ENCODE data around the gene MDH1B. TPM values are rescaled to one million over a fixed set of nuclear protein-coding genes. Genes with fewer than 3 reads are reported as not detected.
A peak's percentile ranks its signal among the peaks of the same experiment; 100 is the strongest.

Gene MDH1B
- total and polyA plus RNA-seq, 8 donors = 0.52 to 7.4 (median 4.7) TPM

DNA sequence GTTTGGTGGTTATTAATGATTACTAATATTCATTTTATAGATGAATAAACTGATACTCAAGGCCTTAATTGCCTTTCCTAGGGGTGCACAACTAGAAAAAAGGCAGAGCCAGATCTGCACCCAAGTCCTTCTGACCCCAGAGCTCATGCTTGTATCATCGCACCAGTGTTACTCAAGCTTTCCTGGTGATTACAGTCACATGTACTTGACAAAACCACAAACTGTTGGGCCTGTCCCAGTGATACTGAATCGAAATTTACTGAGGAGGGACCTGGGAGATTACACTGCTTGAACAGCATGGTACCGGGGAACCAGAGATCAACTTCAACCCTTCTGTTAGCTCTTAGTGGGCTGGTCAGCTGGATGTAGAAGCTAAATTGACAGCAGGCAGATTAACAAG is 34.0 kb upstream of the MDH1B start:
- DNase-seq (no peak), ATAC-seq (peak; percentile 52)
- peaks cover 0 to 36% of the 10 kb centered on the region in 2 donors for H3K4me1 ChIP-seq
- no peak overlapping the region for H3K4me3 ChIP-seq
- TF ChIP-seq, protein P1, sequence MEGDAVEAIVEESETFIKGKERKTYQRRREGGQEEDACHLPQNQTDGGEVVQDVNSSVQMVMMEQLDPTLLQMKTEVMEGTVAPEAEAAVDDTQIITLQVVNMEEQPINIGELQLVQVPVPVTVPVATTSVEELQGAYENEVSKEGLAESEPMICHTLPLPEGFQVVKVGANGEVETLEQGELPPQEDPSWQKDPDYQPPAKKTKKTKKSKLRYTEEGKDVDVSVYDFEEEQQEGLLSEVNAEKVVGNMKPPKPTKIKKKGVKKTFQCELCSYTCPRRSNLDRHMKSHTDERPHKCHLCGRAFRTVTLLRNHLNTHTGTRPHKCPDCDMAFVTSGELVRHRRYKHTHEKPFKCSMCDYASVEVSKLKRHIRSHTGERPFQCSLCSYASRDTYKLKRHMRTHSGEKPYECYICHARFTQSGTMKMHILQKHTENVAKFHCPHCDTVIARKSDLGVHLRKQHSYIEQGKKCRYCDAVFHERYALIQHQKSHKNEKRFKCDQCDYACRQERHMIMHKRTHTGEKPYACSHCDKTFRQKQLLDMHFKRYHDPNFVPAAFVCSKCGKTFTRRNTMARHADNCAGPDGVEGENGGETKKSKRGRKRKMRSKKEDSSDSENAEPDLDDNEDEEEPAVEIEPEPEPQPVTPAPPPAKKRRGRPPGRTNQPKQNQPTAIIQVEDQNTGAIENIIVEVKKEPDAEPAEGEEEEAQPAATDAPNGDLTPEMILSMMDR (IDR thresholded peaks at IDR 0.05) = no peak
- intact Hi-C loops (cut with DNase I) = no loop called here
- peak overlapping the region in 1 of 2 donors; percentile 40 for H3K27ac ChIP-seq
- H3K27me3 ChIP-seq = no peaks in the 10 kb centered on the region
- H3K9me3 ChIP-seq = no peaks in the 10 kb centered on the region
- H3K36me3 ChIP-seq = peaks cover 0 to 9% of the 10 kb centered on the region in 2 donors

DNA sequence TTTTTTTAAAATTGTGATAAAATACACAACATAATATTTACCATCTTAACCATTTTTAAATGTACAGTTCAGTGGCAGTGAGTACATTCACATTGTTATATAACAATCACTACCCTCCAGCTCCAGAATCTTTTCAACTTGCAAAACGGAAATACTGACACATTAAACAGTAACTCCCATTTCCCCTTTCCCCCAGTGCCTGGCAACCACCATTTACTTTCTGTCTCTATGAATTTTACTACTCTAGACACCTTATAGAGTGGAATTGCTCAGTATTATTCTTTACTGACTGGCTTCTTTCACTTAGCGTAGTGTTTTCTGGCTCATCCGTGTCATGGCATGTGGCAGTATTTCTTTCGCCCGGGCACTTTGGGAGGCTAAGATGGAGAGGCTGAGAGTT is 32.9 kb upstream of the MDH1B start:
- intact Hi-C loops (cut with DNase I) = no loop called here
- ATAC-seq = peak; percentile 35
- no peak overlapping the region for H3K4me3 ChIP-seq
- TF ChIP-seq, protein P1 (IDR thresholded peaks at IDR 0.05) = no peak
- no peaks in the 10 kb centered on the region for H3K9me3 ChIP-seq
- H3K36me3 ChIP-seq = peaks cover 0 to 9% of the 10 kb centered on the region in 2 donors
- H3K27ac ChIP-seq = peak overlapping the region in 1 of 2 donors; percentile 65
- peaks cover 0 to 36% of the 10 kb centered on the region in 2 donors for H3K4me1 ChIP-seq
- H3K27me3 ChIP-seq = no peaks in the 10 kb centered on the region
- DNase-seq = peak in 1 of 4 donors; percentile 11

DNA sequence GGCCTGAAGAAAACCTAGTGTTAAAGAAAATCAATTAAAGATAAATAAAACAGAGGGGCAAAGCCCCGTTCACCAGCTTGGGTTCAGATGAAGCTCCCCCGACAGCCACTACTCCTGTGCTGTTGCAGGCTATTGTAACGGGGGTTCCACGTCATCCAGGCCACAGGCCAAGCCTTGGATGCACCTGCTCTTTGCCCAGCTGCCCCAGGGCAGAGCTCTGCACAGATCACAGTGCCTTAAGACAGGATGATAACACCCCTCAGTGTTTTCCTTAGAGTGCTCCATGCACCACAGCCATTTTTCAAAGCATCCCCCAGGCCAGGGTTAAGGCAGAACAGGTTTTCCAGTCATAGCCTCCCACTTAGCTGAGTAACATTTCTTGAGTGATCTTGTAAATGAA is 32.2 kb upstream of the MDH1B start:
- Histone ChIP-seq H3K4me1 (peaks cover 0 to 36% of the 10 kb centered on the region in 2 donors), H3K27me3 (no peaks in the 10 kb centered on the region), H3K27ac (peak overlapping the region in 1 of 2 donors; percentile 65), H3K9me3 (no peaks in the 10 kb centered on the region), H3K36me3 (peaks cover 0 to 15% of the 10 kb centered on the region in 2 donors), H3K4me3 (no peak overlapping the region)
- intact Hi-C loops (cut with DNase I) = no loop called here
- ATAC-seq (no peak), DNase-seq (no peak)
- TF ChIP-seq, protein P1 (IDR thresholded peaks at IDR 0.05) = no peak

DNA sequence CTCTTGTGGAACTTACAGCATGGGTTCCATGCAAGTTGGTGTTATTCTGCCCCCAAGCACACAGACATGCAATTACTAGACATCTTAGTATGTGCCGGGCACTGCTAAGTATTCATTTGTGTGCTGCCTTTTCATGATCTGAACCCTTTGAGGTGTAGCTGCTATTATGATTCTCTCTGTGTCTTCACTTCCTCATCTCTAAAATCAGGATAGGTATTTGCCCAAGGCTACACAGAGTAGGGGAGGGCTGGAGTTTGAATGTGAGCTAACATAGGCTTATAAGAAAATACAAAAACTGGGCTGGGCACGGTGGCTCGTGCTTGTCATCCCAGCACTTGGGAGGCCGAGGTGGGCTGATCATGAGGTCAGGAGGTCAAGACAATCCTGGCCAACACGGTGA is 27.5 kb upstream of the MDH1B start:
- TF ChIP-seq, protein P1 (IDR thresholded peaks at IDR 0.05) = no peak
- H3K27me3 ChIP-seq = no peaks in the 10 kb centered on the region
- H3K4me1 ChIP-seq = peaks cover 0 to 6% of the 10 kb centered on the region in 2 donors
- no peak for ATAC-seq
- intact Hi-C loops (cut with DNase I) = no loop called here
- no peak for DNase-seq
- no peak overlapping the region for H3K27ac ChIP-seq
- no peak overlapping the region for H3K4me3 ChIP-seq
- peaks cover 0 to 61% of the 10 kb centered on the region in 2 donors for H3K36me3 ChIP-seq
- no peaks in the 10 kb centered on the region for H3K9me3 ChIP-seq

DNA sequence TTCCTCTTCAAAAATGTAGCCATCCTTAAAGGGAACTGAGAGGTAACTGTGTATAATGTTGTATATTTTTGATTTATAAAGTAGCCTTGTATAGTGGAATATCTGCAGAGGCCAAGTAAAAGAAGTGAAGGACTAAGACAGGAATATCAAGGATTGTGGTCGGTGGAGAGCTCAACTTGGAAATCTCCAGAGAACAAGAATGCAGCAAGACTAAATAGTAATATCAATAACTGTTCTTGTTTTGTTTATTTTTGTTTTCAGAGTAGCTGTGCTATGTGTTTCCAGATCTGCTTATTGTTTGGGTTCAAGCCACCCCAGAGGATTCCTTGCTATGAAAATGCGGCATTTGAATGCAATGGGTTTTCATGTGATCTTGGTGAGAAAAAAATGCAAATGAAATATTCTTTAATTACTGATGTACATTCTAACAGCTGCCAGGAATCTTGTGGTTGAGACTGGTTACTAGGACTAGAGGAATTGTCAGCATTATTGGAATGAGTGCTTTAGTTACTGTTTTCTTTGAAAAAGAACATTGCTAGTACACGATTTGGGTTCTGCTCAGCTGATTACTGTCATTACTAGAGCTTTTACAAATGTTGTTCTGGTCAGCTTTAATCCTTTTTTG is 25.3 kb upstream of the MDH1B start:
- Histone ChIP-seq H3K27me3 (no peaks in the 10 kb centered on the region), H3K27ac (peak overlapping the region in 1 of 2 donors; percentile 7), H3K9me3 (no peaks in the 10 kb centered on the region), H3K36me3 (peaks cover 0 to 81% of the 10 kb centered on the region in 2 donors), H3K4me3 (no peak overlapping the region), H3K4me1 (no peaks in the 10 kb centered on the region)
- intact Hi-C loops (cut with DNase I) = no loop called here
- TF ChIP-seq, protein P1 (IDR thresholded peaks at IDR 0.05) = no peak
- DNase-seq (no peak), ATAC-seq (no peak)
